IPS DF 6.9 (cell line): Measurements from ENCODE around the gene PMPCB.
"Not testable (repeated sequence)": the region's sequence is repeated elsewhere in the genome, so short reads cannot be mapped to it uniquely, and the experiment has no call there.

Source experiments
- DNase-seq: peaks from one replicate; pipeline ENCODE4 v3.0.0-alpha.2; 2013; ENCODE audit warnings: low read depth, low spot score
- H3K27ac ChIP-seq: one replicate; pipeline ENCODE4 v1.5.1; 2013; ENCODE audit warnings: low read length, control low read depth
- H3K27me3 ChIP-seq: 2 replicates; pipeline ENCODE4 v1.6.1; 2013; ENCODE audit warnings: mild to moderate bottlenecking, low read length; ENCODE audit not compliant: control insufficient read depth, insufficient read depth
- H3K36me3 ChIP-seq: 2 replicates; pipeline ENCODE4 v1.6.1; 2013; ENCODE audit warnings: low read length; ENCODE audit not compliant: control insufficient read depth, insufficient read depth
- H3K4me1 ChIP-seq: 2 replicates; pipeline ENCODE4 v1.6.1; 2013; ENCODE audit warnings: low read length; ENCODE audit not compliant: control insufficient read depth, insufficient read depth
- H3K4me3 ChIP-seq: 2 replicates; pipeline ENCODE4 v1.5.1; 2013; ENCODE audit warnings: mild to moderate bottlenecking, low read length
- H3K9me3 ChIP-seq: 2 replicates; pipeline ENCODE4 v1.6.1; 2013; ENCODE audit warnings: low read length, inconsistent platforms; ENCODE audit not compliant: control insufficient read depth, insufficient read depth
- WGBS: extraction: QIAGEN DNeasy Blood & Tissue Kit; methylation state at CpG from one replicate; pipeline ENCODE4 v1.1.7; 2013; ENCODE audit warnings: mixed read lengths, missing lambda C conversion rate; ENCODE audit not compliant: insufficient read length, insufficient coverage; 5-methylcytosine and 5-hydroxymethylcytosine counted together

The PMPCB gene, protein sequence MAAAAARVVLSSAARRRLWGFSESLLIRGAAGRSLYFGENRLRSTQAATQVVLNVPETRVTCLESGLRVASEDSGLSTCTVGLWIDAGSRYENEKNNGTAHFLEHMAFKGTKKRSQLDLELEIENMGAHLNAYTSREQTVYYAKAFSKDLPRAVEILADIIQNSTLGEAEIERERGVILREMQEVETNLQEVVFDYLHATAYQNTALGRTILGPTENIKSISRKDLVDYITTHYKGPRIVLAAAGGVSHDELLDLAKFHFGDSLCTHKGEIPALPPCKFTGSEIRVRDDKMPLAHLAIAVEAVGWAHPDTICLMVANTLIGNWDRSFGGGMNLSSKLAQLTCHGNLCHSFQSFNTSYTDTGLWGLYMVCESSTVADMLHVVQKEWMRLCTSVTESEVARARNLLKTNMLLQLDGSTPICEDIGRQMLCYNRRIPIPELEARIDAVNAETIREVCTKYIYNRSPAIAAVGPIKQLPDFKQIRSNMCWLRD

DNA sequence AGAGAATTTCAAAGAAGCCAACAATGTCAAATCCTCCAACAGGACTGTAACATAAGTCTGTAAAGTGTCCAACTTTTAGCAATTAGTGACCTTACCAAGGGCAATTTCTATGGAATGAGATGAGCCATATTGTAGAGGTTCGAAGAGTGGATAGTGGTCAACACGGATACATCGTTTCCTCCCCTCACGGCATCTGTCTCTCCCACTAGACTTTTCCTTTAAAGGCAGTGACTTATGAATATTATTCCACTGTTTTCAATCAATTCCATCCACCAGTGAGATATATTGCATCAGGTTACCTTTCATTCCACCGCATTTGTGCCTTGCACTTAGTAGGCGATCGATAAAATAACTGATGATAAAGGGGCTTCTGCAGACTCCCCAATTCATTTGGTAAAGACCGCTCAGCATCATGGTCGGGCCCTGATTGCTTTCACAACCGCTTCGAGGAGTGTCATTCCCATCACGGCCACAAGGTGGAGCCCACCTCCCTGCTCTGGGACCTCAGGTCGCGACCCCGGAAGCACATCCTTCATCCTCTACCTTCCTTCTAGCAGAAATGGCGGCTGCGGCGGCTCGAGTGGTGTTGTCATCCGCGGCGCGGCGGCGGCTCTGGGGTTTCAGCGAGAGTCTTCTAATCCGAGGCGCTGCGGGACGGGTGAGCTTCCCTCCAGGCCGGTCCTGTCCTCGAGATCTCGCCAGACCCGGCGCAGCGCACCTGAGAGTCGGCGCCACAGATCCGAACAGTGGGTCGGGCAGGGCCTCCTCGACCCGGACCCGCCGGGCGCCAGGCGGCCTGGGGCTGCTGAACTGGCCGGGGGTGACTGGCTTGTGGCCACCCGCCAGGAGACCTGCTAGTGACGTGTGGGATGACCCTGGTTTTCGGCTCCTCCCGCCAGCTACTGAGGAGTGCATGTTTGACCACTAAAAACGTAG, at the start of gene PMPCB:
PMPCB (plus strand) TSS at position 535 of the 936 bp plus-strand sequence; CDS start at position 560, 25 bp downstream.
- no CpG with 5 or more reads among the region's 52 CpGs for WGBS
- Histone ChIP-seq H3K36me3 (peaks cover 2% of the 10 kb centered on the region; the same call in 1 of the 2 replicates), H3K27ac (no peak within 1 kb of the TSS), H3K9me3 (no peaks in the 10 kb centered on the region), H3K4me1 (no peaks in the 10 kb centered on the region), H3K27me3 (no peaks in the 10 kb centered on the region), H3K4me3 (peak within 1 kb of the TSS; percentile 81)
- peak; percentile 90 for DNase-seq

DNA sequence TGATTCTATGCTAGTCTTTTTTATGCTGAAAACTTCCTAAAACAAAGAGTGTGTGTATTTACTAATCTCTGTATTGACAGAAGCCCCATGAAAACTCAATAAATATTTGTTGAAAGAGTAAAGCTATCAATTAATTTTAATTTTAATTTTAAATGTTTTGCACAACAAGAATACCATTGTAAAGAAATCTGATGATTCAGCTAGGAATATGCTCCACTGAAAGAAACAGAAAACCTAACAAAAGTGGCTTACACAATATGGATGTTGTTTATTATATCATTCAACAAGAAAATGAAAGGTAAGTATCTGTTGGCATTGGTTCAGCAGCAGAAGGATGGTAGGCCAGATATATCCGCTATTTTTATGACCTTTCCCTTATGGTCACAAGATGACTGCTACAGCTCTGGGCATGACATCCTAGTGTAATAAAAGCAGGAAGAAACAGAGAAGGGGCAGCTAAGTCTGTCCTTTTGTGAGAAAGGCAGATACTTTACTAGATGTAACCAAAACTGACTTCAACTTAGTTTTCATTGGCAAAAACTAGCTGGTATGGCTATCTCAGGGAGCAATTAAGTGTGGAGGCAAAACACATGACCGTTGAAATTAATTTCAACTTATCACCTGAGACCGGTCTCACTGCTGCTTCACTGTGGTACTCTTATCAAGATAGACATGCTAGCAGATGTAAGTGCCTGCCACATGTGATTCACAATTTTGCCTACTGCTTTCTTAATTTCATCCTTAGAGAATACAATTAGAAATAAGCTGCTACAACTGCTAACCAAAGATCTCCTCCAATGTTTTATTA, 43.3 kb upstream of the PMPCB start:
- not testable (repeated sequence) for H3K9me3 ChIP-seq, H3K27ac ChIP-seq, H3K4me3 ChIP-seq, H3K36me3 ChIP-seq, H3K4me1 ChIP-seq, DNase-seq, H3K27me3 ChIP-seq
- WGBS: no CpG with 5 or more reads among the region's 3 CpGs

DNA sequence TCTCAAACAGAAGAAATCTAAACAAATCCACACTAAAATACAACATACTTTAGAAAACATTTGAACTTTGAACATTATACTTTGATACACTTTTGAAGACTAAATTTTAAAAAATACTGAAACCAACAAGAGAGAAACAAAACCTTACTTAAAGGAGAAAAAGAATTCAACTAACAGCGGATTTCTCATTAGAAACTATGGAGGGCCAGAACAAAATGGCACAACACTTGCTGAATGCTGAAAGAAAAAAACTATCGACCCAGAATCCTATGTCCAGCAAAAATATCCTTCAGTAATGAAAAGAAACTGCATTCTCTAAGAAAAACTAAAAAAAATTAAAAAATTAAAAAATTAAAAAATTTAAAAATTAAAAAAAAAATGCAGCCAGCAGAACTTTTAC, 33.2 kb upstream of the PMPCB start:
- WGBS: no CpG with 5 or more reads among the region's 2 CpGs
- not testable (repeated sequence) for H3K27me3 ChIP-seq, H3K27ac ChIP-seq, H3K9me3 ChIP-seq, H3K4me3 ChIP-seq, DNase-seq, H3K4me1 ChIP-seq, H3K36me3 ChIP-seq

DNA sequence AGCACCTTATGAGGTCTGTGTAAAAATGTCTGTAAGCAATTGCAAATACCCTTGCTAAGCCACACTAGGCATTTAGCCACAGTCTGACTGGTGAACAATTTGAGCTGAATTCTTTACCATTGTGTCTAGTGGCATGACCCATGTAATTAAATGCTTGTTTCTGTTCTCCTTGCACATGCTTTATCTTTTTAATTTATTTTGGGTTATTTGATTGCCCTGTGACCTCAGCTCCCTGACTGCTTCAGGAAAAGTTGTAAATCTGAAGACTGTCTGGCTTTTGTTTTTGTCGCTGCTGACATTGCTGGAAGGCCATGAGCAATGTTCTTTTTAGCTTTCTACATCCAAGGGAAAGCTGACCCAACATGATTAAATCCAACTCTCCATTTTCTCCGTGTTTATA, 31.0 kb upstream of the PMPCB start:
- not testable (repeated sequence) for H3K4me3 ChIP-seq, H3K36me3 ChIP-seq, H3K27ac ChIP-seq, H3K9me3 ChIP-seq, DNase-seq, H3K4me1 ChIP-seq, H3K27me3 ChIP-seq
- no CpG with 5 or more reads among the region's 2 CpGs for WGBS

DNA sequence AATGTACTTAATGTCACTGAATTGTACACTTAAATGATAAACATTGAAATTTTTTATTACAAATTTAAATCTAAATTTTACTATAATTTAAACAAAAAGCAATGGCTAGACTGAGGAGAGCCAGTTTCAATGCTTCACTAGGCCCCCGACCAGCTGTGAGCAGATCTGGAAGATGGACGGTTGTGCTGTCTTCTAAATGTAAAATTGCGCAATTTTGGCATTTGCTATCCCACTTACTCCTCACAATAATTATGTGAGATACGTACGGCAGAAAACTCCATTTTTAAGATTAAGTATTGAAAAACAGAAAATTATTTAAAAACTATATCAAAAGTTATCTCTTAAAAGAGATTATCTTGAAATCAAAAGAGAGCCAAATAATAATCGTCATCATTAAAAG, 23.9 kb upstream of the PMPCB start:
- not testable (repeated sequence) for H3K27me3 ChIP-seq, H3K27ac ChIP-seq, H3K9me3 ChIP-seq, H3K4me1 ChIP-seq, DNase-seq, H3K36me3 ChIP-seq, H3K4me3 ChIP-seq
- WGBS: no CpG with 5 or more reads among the region's 6 CpGs

DNA sequence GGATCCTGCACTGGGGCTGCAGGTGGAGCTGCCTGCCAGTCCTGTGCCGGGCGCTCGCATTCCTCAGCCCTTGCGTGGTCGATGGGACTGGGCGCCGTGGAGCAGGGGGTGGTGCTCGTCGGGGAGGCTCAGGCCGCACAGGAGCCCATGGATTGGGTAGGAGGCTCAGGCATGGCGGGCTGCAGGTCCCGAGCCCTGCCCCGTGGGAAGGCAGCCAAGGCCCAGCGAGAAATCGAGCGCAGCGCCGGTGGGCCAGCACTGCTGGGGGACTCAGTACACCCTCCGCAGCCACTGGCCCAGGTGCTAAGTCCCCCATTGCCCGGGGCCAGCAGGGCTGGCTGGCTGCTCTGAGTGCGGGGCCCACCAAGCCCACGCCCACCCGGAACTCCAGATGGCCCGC, 22.4 kb upstream of the PMPCB start:
- H3K27me3 ChIP-seq, H3K36me3 ChIP-seq, H3K9me3 ChIP-seq, H3K4me1 ChIP-seq, H3K27ac ChIP-seq, H3K4me3 ChIP-seq, DNase-seq: not testable (repeated sequence)
- WGBS: no CpG with 5 or more reads among the region's 24 CpGs

DNA sequence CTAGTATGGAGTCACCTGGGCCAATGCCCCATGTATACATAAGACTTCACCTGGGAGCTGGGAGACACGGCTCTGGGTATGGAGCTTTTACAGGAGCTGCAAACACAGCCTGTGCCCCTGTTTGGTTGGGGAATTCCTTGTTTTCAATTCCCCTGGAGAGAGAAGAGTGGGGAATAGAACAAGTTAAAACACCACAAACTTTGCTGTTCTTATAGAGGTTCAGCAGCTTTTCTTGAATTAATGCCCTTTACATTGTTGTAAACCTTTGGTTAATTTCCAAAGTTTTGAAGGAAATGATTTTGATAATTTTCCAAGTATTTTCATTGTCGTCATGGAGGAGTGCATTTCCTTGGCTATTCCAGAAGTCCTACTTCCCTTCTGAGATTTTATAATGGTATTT, 19.0 kb upstream of the PMPCB start:
- not testable (repeated sequence) for DNase-seq, H3K27ac ChIP-seq
- no CpG with 5 or more reads among the region's 2 CpGs for WGBS

DNA sequence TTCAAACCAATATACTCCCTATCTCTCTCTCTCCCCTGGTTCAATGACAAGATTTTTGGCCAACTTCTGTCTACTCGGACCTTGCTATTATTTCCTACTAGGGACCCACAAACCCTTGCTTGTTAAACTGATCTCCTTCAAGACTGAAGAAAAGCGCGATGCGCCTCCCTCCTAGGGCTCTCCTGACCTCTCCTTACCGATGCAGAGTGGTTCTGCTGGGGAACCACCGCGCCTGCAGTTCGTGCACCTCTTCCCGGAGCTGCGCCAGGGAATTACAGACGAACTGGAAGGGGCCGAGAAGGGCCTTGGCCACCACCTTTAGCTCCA, 17.6 kb upstream of the PMPCB start:
- WGBS: no CpG with 5 or more reads among the region's 12 CpGs
- H3K4me1 ChIP-seq, H3K27ac ChIP-seq, H3K27me3 ChIP-seq, H3K36me3 ChIP-seq, H3K9me3 ChIP-seq, DNase-seq: not testable (repeated sequence)
- peak overlapping the region; percentile 34; the same call in 1 of the 2 replicates for H3K4me3 ChIP-seq

More for the DNA sequence above, 19.0 kb upstream of the PMPCB start:
- H3K4me1 ChIP-seq, H3K4me3 ChIP-seq, H3K9me3 ChIP-seq, H3K36me3 ChIP-seq, H3K27me3 ChIP-seq: not testable (repeated sequence)

DNA sequence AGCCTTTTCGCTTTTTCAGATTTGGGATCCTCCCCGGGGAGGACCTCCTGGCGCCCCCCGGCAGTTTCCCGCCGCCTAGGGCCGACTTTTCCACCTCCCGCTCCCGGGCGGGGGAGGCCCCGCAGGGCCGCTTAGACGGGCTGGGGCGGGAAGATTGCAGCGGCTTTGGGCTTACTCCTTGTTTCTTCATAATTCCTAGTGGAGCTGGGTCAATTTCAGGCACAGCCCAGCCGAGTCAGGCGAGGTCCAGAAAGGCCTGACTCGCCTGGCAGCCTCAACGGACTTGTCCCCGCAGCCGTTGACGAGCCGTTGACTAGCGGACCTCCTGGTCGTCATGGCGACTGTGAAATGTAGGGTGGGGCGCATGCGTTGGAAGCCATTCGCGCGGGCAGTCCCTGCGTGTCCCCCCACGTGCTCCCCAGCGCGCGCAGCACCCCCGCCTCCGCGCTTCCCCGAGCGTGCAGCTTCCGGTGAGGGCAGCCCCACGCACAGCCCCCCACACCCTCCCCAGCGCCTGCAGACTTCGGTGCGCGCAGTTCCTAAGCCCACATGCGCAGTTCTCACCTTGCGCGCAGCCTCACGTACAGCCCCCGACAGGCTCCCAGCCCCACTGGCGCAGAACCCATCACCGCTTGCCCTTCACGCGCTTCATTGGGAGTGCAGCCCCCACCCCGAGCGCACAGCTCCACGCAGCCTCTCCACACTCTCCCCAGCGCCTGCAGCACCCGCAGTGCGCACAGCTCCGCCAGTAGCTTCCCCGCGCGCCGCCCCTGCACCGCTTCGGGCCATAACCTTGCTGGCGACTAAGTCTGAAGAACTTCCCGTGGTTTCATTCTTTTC, 17.1 kb upstream of the PMPCB start:
- WGBS: no CpG with 5 or more reads among the region's 71 CpGs
- DNase-seq, H3K9me3 ChIP-seq, H3K27ac ChIP-seq, H3K36me3 ChIP-seq, H3K27me3 ChIP-seq, H3K4me1 ChIP-seq: not testable (repeated sequence)
- H3K4me3 ChIP-seq: peak overlapping the region; percentile 34; the same call in 1 of the 2 replicates
